Omental fat pad (tissue), 4 donors: ENCODE data around the gene R3HDM4. TPM values are rescaled to one million over a fixed set of nuclear protein-coding genes. Genes with fewer than 3 reads are reported as not detected.

Experiments
- ATAC-seq: fragments of 150-250 bp; one replicate; pipeline ENCODE4 v1.9.1; 2016; ENCODE audit warnings: mild to moderate bottlenecking, moderate library complexity; ENCODE audit not compliant: low FRiP score
- DNase-seq: peaks from one replicate; pipeline ENCODE4 v3.0.0-alpha.2; 2019; ENCODE audit warnings: low spot score
- total RNA-seq, 4 donors: library from RNA; depleted of rRNA; stranded (reverse); fragments of >200 nt; gene quantifications; one replicate each; pipeline ENCODE4 v1.1.0, GENCODE V29; 2016
- TF ChIP-seq, protein P1 (sequence below), 3 donors: fragments of 450-650 bp; IDR thresholded peaks; one replicate each; pipeline ENCODE4 v1.5.1; 2016 to 2017; ENCODE audit warnings: antibody characterized with exemption in 3 of 3, mild to moderate bottlenecking in 3 of 3, moderate library complexity in 2 of 3

R3HDM4 gene
- total RNA-seq, 4 donors from 2014 or later: 27.1 to 55.2 (median 44.4) TPM

DNA sequence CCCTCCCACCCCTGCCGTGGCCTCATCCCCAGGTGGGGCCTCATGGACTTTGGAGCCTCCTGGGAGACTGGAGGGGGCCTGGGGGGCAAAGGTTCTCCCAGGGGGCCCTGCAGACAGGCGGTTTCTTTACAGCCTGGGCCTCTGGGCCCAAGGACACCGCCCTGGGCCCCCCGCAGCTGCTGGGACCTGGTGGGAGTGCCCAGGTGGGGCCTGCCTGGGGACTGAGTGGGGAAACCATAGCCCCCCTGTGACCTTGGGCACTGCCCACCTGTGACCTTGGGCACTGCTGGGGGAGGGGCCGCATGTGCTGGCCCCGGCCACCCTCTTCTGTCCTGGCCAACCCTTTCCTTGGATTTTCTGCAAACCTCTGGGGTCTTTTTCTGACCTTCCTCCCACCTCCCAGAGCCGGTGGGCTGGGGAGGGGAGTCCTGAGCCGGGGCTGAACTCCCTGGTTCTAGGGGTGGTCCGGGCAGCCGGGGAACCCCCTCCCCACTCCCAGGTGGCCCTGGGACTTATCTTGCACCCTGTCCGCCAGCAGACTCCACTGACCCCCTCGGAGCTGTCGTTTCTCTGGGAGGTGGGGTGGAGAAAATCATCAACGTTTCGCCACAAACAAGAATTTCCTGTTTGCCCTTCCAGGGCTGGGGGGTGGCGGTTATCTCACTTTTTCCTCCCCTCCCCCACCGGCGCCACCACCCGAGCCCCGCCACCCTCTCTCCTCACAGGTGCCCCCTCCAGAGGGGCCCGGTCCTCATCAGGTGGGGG lies 39.8 kb upstream of the R3HDM4 start:
- TF ChIP-seq, protein P1, sequence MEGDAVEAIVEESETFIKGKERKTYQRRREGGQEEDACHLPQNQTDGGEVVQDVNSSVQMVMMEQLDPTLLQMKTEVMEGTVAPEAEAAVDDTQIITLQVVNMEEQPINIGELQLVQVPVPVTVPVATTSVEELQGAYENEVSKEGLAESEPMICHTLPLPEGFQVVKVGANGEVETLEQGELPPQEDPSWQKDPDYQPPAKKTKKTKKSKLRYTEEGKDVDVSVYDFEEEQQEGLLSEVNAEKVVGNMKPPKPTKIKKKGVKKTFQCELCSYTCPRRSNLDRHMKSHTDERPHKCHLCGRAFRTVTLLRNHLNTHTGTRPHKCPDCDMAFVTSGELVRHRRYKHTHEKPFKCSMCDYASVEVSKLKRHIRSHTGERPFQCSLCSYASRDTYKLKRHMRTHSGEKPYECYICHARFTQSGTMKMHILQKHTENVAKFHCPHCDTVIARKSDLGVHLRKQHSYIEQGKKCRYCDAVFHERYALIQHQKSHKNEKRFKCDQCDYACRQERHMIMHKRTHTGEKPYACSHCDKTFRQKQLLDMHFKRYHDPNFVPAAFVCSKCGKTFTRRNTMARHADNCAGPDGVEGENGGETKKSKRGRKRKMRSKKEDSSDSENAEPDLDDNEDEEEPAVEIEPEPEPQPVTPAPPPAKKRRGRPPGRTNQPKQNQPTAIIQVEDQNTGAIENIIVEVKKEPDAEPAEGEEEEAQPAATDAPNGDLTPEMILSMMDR (IDR thresholded peaks at IDR 0.05): no peak
- DNase-seq: no peak
- no peak for ATAC-seq

DNA sequence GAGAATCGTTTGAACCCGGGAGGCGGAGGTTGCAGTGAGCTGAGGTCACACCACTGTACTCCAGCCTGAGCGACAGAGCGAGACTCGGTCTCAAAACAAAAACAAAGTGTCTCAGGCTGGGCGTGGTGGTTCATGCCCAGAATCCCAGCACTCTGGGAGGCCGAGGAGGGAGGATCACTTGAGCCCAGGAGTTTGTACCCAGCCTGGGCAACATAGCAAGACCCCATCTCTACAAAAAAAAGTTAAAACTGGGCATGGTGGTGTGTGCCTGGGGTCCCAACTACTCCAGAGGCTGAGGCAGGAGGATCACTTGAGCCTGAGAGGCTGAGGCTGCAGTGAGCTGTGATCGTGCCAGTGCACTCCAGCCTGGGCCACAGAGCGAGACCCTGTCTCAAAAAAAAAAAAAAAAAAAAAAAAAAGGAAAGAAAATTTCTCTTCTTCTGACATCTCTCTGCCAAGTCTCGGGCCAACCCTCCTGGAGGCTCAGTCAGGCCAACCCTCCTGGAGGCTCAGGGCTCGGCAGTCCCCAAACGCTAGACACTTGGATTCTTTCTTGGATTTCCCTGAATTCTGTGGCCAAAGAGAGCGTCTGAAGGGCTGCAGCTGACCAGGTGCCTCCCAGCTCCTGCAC lies 39.1 kb upstream of the R3HDM4 start:
- ATAC-seq (no peak), DNase-seq (no peak)
- TF ChIP-seq, protein P1 (IDR thresholded peaks at IDR 0.05): no peak

DNA sequence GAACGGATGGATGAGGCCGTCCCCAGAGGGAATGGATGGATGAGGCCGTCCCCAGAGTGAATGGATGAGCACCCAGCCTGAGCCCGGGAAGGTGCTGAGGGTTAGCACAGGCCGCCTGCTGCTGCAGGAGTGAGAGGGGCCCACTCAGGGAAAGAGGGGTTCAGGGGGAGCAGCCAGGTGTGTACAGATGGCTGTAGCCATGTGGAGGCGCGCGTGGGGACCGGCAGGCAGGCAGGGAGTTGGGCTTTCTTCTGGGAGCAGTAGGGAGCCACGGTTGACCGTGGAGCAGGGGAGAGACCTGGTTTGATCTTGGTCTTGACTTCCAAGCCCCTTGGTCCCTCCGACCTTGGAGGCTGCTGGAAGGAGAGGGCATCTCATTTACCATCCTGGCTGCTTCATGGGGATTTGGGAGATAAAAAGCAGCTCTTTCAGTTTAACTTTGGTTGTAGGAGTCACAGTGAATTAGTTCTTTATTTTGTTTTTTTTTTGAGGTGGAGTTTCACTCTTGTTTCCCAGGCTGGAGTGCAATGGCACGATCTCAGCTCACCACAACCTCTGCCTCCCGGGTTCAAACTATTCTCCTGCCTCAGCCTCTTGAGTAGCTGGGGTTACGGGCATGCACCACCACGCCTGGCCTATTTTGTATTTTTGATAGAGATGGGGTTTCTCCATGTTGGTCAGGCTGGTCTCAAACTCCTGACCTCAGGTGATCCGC lies 37.5 kb upstream of the R3HDM4 start:
- DNase-seq (no peak), ATAC-seq (no peak)
- TF ChIP-seq, protein P1 (IDR thresholded peaks at IDR 0.05): no peak

DNA sequence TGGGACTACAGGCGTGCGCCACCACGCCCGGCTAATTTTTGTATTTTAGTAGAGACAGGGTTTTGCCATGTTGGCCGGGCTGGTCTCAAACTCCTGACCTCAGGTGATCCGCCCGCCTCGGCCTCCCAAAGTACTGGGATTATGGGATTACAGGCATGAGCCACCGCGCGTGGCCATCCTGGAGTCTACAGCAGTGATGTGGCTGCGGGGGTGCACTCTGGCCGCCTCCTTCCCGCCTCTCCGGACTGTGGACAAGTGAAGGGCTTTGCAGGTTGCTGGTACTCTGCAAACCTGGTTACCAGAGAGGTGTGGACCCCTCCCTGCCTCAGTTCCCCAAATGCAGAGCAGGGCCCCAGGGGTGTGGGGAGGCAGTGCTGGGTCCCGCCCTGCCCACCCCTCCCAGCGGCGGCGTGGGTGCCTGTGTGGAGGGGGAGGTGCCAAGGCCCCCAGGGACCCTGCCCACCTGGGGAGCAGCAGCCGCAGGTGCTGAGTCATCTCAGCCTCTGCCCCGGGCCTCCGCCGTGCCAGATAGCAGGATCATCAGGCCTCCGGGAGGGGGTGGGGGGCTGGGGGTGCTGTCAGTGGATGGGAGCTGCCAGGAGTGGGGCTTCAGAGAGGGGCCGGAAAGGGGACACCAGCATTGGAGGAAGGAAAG lies 36.0 kb upstream of the R3HDM4 start:
- ATAC-seq (no peak), DNase-seq (no peak)
- TF ChIP-seq, protein P1 (IDR thresholded peaks at IDR 0.05): no peak

DNA sequence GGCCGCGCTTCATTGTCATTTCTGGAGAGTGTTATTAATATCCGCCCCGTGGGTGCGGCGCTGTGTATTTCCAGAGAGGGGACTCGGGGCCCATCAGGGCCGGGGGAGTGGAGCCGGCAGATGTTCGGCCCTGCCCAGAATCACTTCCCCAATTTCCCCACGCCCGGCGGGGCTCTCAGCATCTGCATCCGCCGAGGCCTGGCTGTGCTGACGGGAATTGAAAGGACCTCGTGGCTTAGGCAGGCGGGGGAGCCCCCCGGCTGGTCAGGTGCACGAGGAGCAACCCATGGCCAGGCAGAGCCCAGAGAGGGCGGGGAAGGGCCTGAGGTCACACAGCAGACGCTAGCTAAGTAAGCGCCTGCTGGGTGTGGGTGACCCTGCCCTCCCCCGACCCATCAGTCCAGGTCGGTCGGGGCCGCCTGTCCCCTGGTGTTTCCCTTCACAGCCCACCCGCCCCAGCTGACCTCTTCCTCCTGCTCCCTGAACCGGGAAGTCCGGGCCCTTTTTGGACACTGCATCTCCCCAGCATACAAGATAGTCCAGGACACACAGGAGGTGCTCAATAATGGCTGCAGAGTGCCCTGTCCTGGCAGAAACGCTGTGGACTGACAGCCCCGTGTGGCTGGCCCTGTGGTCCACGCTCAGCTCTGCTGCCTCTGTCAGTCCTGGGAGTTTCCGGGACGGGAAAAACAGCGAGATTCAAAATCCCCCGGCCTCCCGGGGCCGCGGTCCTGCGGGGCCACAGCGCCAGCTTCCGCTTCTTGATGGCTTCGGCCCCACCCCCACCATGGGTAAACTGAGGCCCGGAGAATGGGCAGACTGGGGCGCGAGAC lies 34.9 kb upstream of the R3HDM4 start:
- TF ChIP-seq, protein P1 (IDR thresholded peaks at IDR 0.05): no peak
- no peak for DNase-seq
- ATAC-seq: no peak

DNA sequence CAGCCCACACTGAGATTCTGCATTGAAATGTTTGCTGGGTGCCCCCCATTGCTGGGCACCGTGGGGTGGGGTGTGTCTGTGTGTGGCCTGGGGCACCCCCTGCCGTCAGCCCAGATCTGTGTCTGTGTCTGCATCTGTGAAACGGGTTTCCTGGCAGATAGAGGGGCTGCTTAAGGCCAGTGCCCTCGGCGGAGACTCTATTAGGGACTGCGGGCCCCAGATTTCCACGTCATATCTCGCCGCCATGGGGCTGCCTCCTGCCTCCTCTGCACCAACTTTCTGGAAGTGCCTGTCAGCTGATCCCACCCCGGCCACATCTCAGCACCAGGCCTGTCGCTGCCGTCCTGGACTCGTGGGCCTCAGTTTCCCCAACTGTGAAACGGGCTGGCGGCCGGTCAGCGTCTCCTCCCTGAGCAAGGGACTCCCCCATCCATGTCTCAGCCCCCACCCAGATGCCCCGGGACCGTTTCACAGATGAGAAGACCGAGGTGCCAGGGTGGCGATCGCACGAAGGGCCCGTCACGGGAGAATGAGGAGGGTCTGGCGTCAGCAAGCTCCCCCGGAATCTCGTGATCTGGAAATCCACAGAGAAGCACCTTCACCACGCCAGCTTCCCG lies 34.2 kb upstream of the R3HDM4 start:
- no peak for DNase-seq
- TF ChIP-seq, protein P1 (IDR thresholded peaks at IDR 0.05): no peak
- no peak for ATAC-seq
